ENCODE measurements around the gene GLG1. TPM values are rescaled to one million over a fixed set of nuclear protein-coding genes. Genes with fewer than 3 reads are reported as not detected.

GLG1 gene
- total and polyA plus RNA-seq, 2 donors, result 74.8 to 164 TPM

DNA sequence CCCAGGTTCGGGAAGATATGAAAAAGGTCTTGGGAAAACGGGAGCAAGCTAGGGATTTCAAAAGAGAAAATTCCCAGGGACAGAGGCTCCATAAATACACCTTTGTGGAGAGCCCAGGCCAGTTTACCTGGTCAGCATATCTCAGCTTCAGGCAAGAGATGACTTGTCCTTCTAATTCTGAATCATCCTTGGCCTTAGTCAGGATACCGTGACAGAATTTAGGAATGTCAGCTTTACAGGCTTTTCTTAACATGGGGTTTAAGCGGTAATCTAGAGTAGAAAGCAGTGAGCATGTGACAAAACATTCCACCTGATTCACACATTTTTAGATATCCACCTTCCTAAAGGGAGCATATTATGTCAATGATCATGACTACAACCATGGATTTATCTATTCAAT is 144.6 kb downstream of the GLG1 start:
- no peak overlapping the region for H3K4me3 ChIP-seq (ENCODE audit: low read depth, low read length)
- no peaks in the 10 kb centered on the region for H3K36me3 ChIP-seq (ENCODE audit: insufficient read depth)
- 89% methylated on average over 4 of the region's 4 CpGs for WGBS
- H3K4me1 ChIP-seq (ENCODE audit: insufficient read depth), result no peaks in the 10 kb centered on the region
- H3K27ac ChIP-seq (ENCODE audit: low read depth), result no peak overlapping the region
- no peak for DNase-seq (ENCODE audit: extremely low spot score)

- WGBS, result 90% methylated on average over 9 of the region's 9 CpGs
- no peaks in the 10 kb centered on the region for H3K36me3 ChIP-seq (ENCODE audit: insufficient read depth)
These were observed 145.1 kb downstream of the GLG1 start for GRCh38 chr16:74461826-74462225.

DNA sequence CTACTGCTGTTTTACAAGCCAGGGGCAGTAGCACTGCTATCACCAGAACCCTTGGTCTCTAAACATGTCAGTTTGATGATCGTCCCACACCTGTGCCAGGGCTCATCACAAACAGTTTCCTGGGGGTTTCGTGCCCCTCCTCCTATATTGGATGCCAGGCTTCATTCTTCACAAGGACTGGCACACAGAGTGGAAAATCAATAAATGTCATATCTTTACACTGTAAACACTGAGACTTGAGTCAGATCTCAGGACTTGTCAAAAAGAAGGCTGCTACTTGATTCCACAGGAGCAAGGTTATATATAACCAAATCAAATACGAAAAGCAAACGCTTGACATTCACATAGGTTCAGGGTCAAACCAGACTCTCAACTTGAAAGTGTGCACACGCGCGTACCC is 146.4 kb downstream of the GLG1 start:
- no peak overlapping the region for H3K4me3 ChIP-seq (ENCODE audit: low read depth, low read length)
- no peak for DNase-seq (ENCODE audit: extremely low spot score)
- WGBS, result 91% methylated on average over 7 of the region's 7 CpGs
- no peaks in the 10 kb centered on the region for H3K36me3 ChIP-seq (ENCODE audit: insufficient read depth)
- no peak overlapping the region for H3K27ac ChIP-seq (ENCODE audit: low read depth)
- H3K4me1 ChIP-seq (ENCODE audit: insufficient read depth), result no peaks in the 10 kb centered on the region

More at GRCh38 chr16:74461826-74462225, 145.1 kb downstream of the GLG1 start:
- DNase-seq (ENCODE audit: extremely low spot score), result no peak
- no peak overlapping the region for H3K27ac ChIP-seq (ENCODE audit: low read depth)
- H3K4me3 ChIP-seq (ENCODE audit: low read depth, low read length), result no peak overlapping the region
- H3K4me1 ChIP-seq (ENCODE audit: insufficient read depth), result no peaks in the 10 kb centered on the region

- DNase-seq (ENCODE audit: extremely low spot score), result no peak
- H3K36me3 ChIP-seq (ENCODE audit: insufficient read depth), result no peaks in the 10 kb centered on the region
- no peak overlapping the region for H3K27ac ChIP-seq (ENCODE audit: low read depth)
- no peaks in the 10 kb centered on the region for H3K4me1 ChIP-seq (ENCODE audit: insufficient read depth)
- H3K4me3 ChIP-seq (ENCODE audit: low read depth, low read length), result no peak overlapping the region
- 96% methylated on average over 16 of the region's 16 CpGs for WGBS
These were observed 150.7 kb downstream of the GLG1 start for GRCh38 chr16:74456290-74456625.

DNA sequence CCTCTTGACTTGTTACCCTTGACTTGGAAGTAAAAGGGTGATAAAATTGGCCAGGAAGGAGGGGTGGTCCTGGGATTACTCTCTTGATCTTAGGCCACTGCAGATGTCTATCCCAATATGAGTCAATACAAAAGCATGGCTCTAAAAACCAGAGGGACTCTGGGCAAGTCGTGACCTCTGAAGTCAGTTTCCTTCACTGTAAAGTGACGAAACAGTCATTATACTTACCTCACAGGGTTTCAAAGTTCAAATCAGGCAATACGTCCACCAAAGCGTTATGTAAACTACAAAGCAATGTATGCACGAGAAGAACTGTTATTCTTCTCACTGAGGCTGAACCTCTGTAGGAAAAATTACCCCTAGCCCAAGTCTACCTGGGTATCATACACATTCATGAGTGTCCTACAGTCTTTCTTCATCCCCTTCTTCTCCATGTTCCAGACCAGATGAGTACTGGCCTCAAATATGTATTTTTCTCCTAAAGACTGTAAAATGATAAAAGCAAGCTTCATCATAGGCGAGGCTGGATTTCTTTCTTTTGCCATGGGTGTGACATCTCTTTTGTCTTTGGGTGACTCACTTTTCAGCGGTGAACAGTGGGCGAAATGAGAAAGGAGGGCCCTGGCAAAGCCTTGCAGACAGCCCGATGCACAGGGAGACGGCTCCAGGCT is 151.2 kb downstream of the GLG1 start:
- no peaks in the 10 kb centered on the region for H3K36me3 ChIP-seq (ENCODE audit: insufficient read depth)

DNA sequence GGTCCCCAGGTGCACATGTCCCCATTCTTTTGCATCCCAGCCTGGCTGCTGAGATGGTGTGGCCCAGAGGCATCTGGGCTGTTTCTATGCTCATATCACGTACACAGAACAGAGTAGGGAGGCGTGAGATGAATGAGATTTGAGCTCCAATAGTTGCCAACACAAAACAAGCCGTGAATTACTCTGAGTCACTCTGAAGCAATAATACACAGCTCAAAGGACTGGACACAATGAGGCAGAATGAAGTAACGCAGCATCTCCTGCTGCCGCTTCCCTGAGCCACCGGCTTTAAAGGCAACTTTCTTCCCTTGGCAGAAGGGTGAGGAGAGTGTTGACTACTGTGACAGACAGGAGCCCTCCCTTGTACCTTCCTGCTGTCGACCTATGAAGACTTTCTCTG is 151.7 kb downstream of the GLG1 start:
- WGBS, result 92% methylated on average over 7 of the region's 7 CpGs
- Histone ChIP-seq H3K36me3 (ENCODE audit: insufficient read depth) (no peaks in the 10 kb centered on the region), H3K4me1 (ENCODE audit: insufficient read depth) (no peaks in the 10 kb centered on the region), H3K27ac (ENCODE audit: low read depth) (no peak overlapping the region), H3K4me3 (ENCODE audit: low read depth, low read length) (no peak overlapping the region)
- DNase-seq (ENCODE audit: extremely low spot score), result no peak

More for the DNA sequence above, 151.2 kb downstream of the GLG1 start:
- Histone ChIP-seq H3K4me3 (ENCODE audit: low read depth, low read length) (no peak overlapping the region), H3K27ac (ENCODE audit: low read depth) (no peak overlapping the region), H3K4me1 (ENCODE audit: insufficient read depth) (no peaks in the 10 kb centered on the region)
- no peak for DNase-seq (ENCODE audit: extremely low spot score)
- 85% methylated on average over 10 of the region's 10 CpGs for WGBS

DNA sequence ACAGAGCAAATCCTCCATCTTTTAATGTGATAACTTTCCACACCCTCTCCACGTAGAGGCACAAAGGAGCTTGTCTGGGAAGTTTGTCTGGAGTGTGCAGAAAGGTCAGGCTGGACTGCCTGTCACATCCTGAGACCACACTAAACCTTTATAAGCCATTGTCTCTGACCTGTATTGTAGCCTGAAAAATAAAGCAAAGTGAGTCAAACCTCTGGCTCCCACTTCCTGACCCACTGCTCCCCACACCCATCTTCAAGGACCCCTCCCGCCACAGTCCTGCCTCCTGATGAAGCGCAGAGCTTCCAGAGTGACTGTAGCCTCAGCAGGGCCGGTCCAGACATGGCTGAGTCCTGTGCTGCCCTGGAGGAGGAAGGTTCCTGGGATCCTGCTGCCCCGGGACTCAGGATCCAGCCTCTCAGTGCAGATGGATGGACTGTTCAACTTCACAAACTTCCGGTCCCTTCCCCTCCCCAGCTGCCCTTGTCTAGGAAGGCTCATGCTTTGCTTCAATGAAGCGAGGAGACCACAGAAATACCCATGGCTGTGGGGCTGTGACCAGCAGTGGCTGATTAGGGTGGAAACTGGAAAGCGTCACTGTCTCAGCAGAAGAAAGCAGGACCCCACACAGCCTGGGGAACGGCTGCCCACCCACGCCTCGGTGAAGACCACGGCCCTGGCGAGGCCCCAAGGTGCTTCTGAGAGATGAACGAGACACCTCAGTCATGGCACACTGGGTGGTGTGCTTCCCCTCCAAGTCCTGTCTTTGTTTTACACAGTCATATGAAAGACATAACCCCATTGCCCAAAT is 154.8 kb downstream of the GLG1 start:
- 91% methylated on average over 14 of the region's 14 CpGs for WGBS
- Histone ChIP-seq H3K36me3 (ENCODE audit: insufficient read depth) (no peaks in the 10 kb centered on the region), H3K27ac (ENCODE audit: low read depth) (no peak overlapping the region), H3K4me3 (ENCODE audit: low read depth, low read length) (no peak overlapping the region), H3K4me1 (ENCODE audit: insufficient read depth) (peaks cover 1% of the 10 kb centered on the region)
- no peak for DNase-seq (ENCODE audit: extremely low spot score)

DNA sequence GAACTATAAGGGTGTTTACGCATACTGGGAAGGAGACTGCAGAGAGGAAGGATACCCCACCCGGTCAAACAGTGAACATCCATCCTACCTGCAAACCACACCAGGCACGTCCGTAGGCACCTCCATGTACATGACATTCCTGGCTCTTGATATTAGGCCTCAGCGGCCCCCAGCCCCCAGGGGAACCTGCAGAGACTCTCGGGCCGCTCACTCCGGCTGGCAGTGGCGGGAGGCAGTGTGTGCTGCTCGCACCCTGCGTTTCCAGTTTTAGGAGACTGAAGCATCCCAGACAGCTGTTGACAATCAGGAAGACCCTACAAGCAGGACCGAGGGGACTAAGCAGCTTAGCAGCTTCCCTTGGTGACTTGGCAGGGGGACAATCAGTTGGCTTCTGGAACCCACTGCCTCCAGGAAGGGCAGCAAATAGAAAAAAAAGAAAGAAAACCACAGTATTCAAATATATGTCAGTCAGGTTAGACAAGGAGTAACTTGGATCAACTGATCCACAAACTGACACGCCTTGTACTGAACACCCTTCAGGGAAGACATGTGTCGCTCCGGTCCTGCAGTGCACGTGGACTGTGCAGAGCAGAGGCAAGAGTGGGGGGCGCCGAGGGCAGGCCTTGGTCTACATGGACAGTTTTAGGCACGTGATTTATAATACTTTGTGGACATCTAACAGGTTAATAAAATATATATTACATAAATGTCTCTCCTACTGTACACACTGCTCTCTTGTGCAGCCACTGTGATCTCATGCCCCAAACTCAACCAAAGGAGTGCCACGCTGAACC is 155.8 kb downstream of the GLG1 start:
- Histone ChIP-seq H3K36me3 (ENCODE audit: insufficient read depth) (no peaks in the 10 kb centered on the region), H3K4me3 (ENCODE audit: low read depth, low read length) (no peak overlapping the region), H3K4me1 (ENCODE audit: insufficient read depth) (peaks cover 1% of the 10 kb centered on the region), H3K27ac (ENCODE audit: low read depth) (no peak overlapping the region)
- WGBS, result 93% methylated on average over 20 of the region's 20 CpGs
- no peak for DNase-seq (ENCODE audit: extremely low spot score)

- 96% methylated on average over 3 of the region's 3 CpGs for WGBS
- Histone ChIP-seq H3K27ac (ENCODE audit: low read depth) (no peak overlapping the region), H3K4me3 (ENCODE audit: low read depth, low read length) (no peak overlapping the region), H3K36me3 (ENCODE audit: insufficient read depth) (no peaks in the 10 kb centered on the region), H3K4me1 (ENCODE audit: insufficient read depth) (peaks cover 1% of the 10 kb centered on the region)
- no peak for DNase-seq (ENCODE audit: extremely low spot score)
These were observed 156.7 kb downstream of the GLG1 start for GRCh38 chr16:74450236-74450635.

DNA sequence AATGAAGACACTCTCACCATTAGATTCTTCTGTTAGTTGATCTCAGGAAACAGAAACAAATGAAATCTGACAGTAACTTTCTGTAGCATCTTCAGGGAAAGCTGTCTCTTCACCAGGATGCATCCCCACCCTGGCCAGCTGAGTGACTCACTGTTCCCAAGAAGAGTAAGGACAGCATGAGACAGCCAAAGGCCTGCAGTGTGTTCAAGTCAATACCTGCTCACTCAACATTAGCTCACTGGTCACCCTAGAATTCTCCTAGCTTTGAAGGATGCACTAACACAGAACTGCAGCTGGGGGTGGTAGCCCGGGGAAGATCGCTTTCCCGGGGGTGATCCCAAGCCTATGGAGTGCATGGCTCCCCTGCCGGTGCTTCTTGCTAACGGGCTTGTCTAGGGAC is 157.4 kb downstream of the GLG1 start:
- Histone ChIP-seq H3K4me3 (ENCODE audit: low read depth, low read length) (no peak overlapping the region), H3K36me3 (ENCODE audit: insufficient read depth) (no peaks in the 10 kb centered on the region), H3K27ac (ENCODE audit: low read depth) (peak overlapping the region; percentile 39), H3K4me1 (ENCODE audit: insufficient read depth) (peaks cover 1% of the 10 kb centered on the region)
- WGBS, result 95% methylated on average over 5 of the region's 5 CpGs
- DNase-seq (ENCODE audit: extremely low spot score), result no peak

- 58% methylated on average over 8 of the region's 8 CpGs for WGBS
- peaks cover 1% of the 10 kb centered on the region for H3K4me1 ChIP-seq (ENCODE audit: insufficient read depth)
- H3K4me3 ChIP-seq (ENCODE audit: low read depth, low read length), result no peak overlapping the region
- DNase-seq (ENCODE audit: extremely low spot score), result no peak
- H3K36me3 ChIP-seq (ENCODE audit: insufficient read depth), result no peaks in the 10 kb centered on the region
- H3K27ac ChIP-seq (ENCODE audit: low read depth), result peak overlapping the region; percentile 39
These were observed 157.9 kb downstream of the GLG1 start for GRCh38 chr16:74448990-74449389.

DNA sequence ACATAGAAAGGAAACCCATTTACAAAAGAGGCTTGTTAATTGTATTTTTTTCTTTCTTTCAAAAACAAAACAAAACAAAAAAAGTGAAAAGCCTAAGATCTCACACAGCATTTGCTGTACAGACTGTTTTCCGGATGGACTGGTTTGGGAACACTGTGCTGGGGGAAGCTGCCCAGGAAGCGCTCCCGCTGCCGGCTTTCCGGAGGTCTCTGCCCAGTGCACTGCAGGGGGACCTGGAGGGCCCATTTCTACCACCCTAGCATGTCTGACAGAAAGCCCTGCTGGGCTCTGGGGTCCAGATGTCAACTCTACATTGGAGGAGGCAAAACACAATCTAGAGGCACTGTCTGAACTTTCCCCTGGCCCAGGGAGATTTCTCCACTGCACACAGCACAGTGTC is 159.3 kb downstream of the GLG1 start:
- Histone ChIP-seq H3K4me3 (ENCODE audit: low read depth, low read length) (no peak overlapping the region), H3K27ac (ENCODE audit: low read depth) (no peak overlapping the region), H3K4me1 (ENCODE audit: insufficient read depth) (peaks cover 1% of the 10 kb centered on the region), H3K36me3 (ENCODE audit: insufficient read depth) (no peaks in the 10 kb centered on the region)
- 84% methylated on average over 5 of the region's 5 CpGs for WGBS
- no peak for DNase-seq (ENCODE audit: extremely low spot score)

GRCh38 chr16:74446866-74447265 is 160.0 kb downstream of the GLG1 start:
- Histone ChIP-seq H3K36me3 (ENCODE audit: insufficient read depth) (no peaks in the 10 kb centered on the region), H3K4me3 (ENCODE audit: low read depth, low read length) (no peak overlapping the region), H3K27ac (ENCODE audit: low read depth) (no peak overlapping the region), H3K4me1 (ENCODE audit: insufficient read depth) (peaks cover 1% of the 10 kb centered on the region)
- DNase-seq (ENCODE audit: extremely low spot score), result no peak
- WGBS, result 91% methylated on average over 8 of the region's 8 CpGs

Data from urinary bladder (tissue), 4 donors.